IPS DF 6.9 (cell line): ENCODE data around the gene ADIRF.

Source experiments
- DNase-seq: peaks from one replicate; pipeline ENCODE4 v3.0.0-alpha.2; 2013; ENCODE audit warnings: low read depth, low spot score
- H3K27ac ChIP-seq: one replicate; pipeline ENCODE4 v1.5.1; 2013; ENCODE audit warnings: low read length, control low read depth
- H3K27me3 ChIP-seq: 2 replicates; pipeline ENCODE4 v1.6.1; 2013; ENCODE audit warnings: mild to moderate bottlenecking, low read length; ENCODE audit not compliant: control insufficient read depth, insufficient read depth
- H3K36me3 ChIP-seq: 2 replicates; pipeline ENCODE4 v1.6.1; 2013; ENCODE audit warnings: low read length; ENCODE audit not compliant: control insufficient read depth, insufficient read depth
- H3K4me1 ChIP-seq: 2 replicates; pipeline ENCODE4 v1.6.1; 2013; ENCODE audit warnings: low read length; ENCODE audit not compliant: control insufficient read depth, insufficient read depth
- H3K4me3 ChIP-seq: 2 replicates; pipeline ENCODE4 v1.5.1; 2013; ENCODE audit warnings: mild to moderate bottlenecking, low read length
- H3K9me3 ChIP-seq: 2 replicates; pipeline ENCODE4 v1.6.1; 2013; ENCODE audit warnings: low read length, inconsistent platforms; ENCODE audit not compliant: control insufficient read depth, insufficient read depth
- WGBS: extraction: QIAGEN DNeasy Blood & Tissue Kit; methylation state at CpG from one replicate; pipeline ENCODE4 v1.1.7; 2013; ENCODE audit warnings: mixed read lengths, missing lambda C conversion rate; ENCODE audit not compliant: insufficient read length, insufficient coverage; 5-methylcytosine and 5-hydroxymethylcytosine counted together

Gene ADIRF

GRCh38 chr10:86962136-86962980 is 5.9 kb upstream of the ADIRF start:
- Histone ChIP-seq H3K36me3 (no peaks in the 10 kb centered on the region), H3K27ac (no peak overlapping the region), H3K9me3 (no peaks in the 10 kb centered on the region), H3K4me3 (no peak overlapping the region), H3K27me3 (no peaks in the 10 kb centered on the region), H3K4me1 (peaks cover 20% of the 10 kb centered on the region)
- DNase-seq, result no peak
- WGBS, result no CpG with 5 or more reads among the region's 7 CpGs

DNA sequence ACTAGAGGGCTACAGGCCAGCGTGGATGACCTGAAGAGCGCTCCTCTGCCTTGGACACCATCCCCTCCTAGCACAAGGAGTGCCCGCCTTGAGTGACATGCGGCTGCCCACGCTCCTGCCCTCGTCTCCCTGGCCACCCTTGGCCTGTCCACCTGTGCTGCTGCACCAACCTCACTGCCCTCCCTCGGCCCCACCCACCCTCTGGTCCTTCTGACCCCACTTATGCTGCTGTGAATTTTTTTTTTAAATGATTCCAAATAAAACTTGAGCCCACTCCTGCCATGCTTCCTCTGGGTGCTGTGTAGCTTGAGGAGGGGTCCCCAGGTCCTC is 5.3 kb upstream of the ADIRF start:
- Histone ChIP-seq H3K9me3 (no peaks in the 10 kb centered on the region), H3K27me3 (no peaks in the 10 kb centered on the region), H3K27ac (no peak overlapping the region), H3K4me3 (no peak overlapping the region), H3K36me3 (no peaks in the 10 kb centered on the region), H3K4me1 (peaks cover 21% of the 10 kb centered on the region)
- WGBS, result no CpG with 5 or more reads among the region's 7 CpGs
- DNase-seq, result no peak

DNA sequence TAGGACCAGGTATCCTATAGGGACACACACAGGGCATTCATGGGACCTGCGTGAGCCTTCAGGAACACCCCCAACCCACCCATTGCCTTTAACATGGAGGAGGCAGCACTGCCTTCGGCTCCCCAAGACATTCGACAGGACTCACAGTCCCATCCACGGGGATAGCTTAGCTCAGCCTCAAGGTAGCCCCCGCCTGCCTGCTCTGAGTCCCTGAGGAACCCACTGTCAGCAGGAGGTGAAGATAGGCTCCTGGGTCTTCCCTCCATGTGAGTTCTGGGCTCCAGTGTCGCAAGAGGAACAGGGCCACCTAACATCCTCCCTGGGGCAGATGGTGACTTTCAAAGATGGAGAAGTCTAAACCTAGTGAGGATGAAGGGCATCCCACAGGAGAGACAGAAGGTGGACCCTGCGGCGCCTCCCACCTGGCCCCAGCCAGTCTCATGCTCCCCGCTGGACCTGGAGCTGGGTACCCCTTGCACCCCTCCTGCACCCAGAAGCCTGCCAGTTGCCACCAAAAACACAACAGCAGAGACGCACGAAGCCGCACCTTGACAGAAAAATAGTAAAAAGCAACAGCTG is 4.9 kb upstream of the ADIRF start:
- Histone ChIP-seq H3K9me3 (no peaks in the 10 kb centered on the region), H3K36me3 (no peaks in the 10 kb centered on the region), H3K27ac (no peak overlapping the region), H3K4me3 (no peak overlapping the region), H3K4me1 (peaks cover 17% of the 10 kb centered on the region), H3K27me3 (no peaks in the 10 kb centered on the region)
- no CpG with 5 or more reads among the region's 12 CpGs for WGBS
- DNase-seq, result no peak

DNA sequence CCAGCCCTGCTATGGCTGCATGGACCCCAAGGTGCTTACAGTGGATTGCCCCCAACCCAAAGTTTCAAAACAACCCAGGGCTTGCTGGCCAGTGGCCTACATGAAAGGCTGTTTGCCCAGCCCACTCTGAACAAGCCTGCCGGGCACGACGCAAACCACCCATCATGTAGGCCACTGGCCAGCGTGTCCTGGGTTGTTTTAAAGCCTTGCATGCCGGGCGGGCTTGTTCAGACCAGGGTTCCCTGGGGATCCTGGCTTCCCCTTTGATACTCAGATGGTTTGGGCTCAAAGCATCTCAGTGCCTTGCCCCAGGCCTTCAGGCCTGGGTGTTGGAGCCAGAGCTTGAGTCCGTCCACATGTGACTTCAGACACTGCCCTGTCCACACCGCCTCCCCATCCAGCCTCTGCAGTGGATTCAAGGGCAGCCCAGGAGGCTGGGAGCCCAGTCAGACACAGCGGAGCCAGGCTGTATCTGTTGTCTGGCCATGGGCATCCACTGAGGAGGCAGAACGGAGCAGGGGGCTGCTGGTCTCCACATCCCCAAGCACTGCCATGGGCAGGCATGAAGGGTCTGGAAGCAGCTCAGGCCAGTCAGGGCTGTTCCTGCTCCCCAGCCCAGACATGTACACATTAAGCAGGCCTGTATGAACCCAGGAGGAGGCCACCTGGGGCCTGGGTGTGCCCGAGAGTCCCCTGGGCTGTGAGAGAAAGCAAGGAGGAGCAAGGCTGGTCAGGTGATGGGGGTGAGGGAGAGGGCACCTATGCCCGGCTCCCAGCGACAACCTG is 4.0 kb upstream of the ADIRF start:
- H3K36me3 ChIP-seq, result no peaks in the 10 kb centered on the region
- H3K9me3 ChIP-seq, result no peaks in the 10 kb centered on the region
- no peak for DNase-seq
- H3K4me3 ChIP-seq, result no peak overlapping the region
- peaks cover 11% of the 10 kb centered on the region for H3K4me1 ChIP-seq
- WGBS, result no CpG with 5 or more reads among the region's 13 CpGs
- no peaks in the 10 kb centered on the region for H3K27me3 ChIP-seq
- H3K27ac ChIP-seq, result no peak overlapping the region

- no CpG with 5 or more reads among the region's 2 CpGs for WGBS
- no peaks in the 10 kb centered on the region for H3K27me3 ChIP-seq
- H3K27ac ChIP-seq, result no peak overlapping the region
- no peaks in the 10 kb centered on the region for H3K9me3 ChIP-seq
- no peak for DNase-seq
- no peak overlapping the region for H3K4me3 ChIP-seq
- H3K36me3 ChIP-seq, result no peaks in the 10 kb centered on the region
- peaks cover 9% of the 10 kb centered on the region; the same call in 1 of the 2 replicates for H3K4me1 ChIP-seq
Measured at GRCh38 chr10:86964847-86965190, 3.5 kb upstream of the ADIRF start.

DNA sequence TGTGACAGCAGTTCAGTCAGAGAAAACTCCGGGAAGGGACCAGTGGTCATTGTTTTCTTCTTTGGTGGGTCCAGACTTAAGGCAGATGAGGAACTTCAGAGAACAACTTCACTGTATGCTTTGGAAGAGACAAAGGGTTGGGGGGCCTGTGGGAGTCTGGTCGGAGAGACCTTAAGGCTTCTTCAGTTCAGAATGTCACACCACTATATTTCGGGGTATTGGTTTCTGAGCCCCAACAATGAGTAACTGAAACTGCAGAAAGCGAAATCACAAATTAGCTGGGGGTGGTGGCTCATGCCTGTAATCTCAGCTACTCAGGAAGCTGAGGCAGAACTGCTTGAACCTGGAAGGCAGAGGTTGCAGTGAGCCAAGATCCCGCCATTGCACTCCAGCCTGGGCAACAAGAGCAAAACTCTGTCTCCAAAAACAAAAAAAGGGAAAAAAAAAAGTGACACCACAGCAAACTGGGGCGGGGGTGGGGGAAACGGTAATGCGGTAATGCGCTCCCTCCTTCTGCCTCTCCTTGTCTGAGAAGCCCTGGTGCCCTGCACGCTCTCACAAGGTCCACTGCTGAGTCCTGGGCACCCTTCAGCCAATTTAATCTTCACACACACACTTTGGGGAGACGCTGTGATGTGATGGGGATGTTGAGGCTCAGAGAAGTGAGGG is 2.2 kb upstream of the ADIRF start:
- Histone ChIP-seq H3K36me3 (no peaks in the 10 kb centered on the region), H3K4me3 (no peak overlapping the region), H3K27me3 (no peaks in the 10 kb centered on the region), H3K4me1 (peaks cover 10% of the 10 kb centered on the region; the same call in 1 of the 2 replicates), H3K27ac (no peak overlapping the region), H3K9me3 (no peaks in the 10 kb centered on the region)
- no peak for DNase-seq
- WGBS, result no CpG with 5 or more reads among the region's 11 CpGs

- WGBS, result no CpG with 5 or more reads among the region's 7 CpGs
- Histone ChIP-seq H3K9me3 (no peaks in the 10 kb centered on the region), H3K27me3 (peaks cover 4% of the 10 kb centered on the region; the same call in 1 of the 2 replicates), H3K4me1 (peaks cover 10% of the 10 kb centered on the region; the same call in 1 of the 2 replicates), H3K27ac (no peak overlapping the region), H3K36me3 (no peaks in the 10 kb centered on the region), H3K4me3 (no peak overlapping the region)
- DNase-seq, result no peak
Measured at GRCh38 chr10:86967481-86967941, 771 bp upstream of the ADIRF start.

- H3K4me3 ChIP-seq, result no peak overlapping the region
- H3K9me3 ChIP-seq, result no peaks in the 10 kb centered on the region
- H3K27ac ChIP-seq, result no peak overlapping the region
- no peaks in the 10 kb centered on the region for H3K36me3 ChIP-seq
- H3K27me3 ChIP-seq, result peaks cover 5% of the 10 kb centered on the region; the same call in 1 of the 2 replicates
- DNase-seq, result no peak
- no CpG with 5 or more reads among the region's 9 CpGs for WGBS
- peaks cover 13% of the 10 kb centered on the region for H3K4me1 ChIP-seq
Measured at GRCh38 chr10:86968994-86969355, 693 bp downstream of the ADIRF start.

GRCh38 chr10:86969421-86970041 is 1.2 kb downstream of the ADIRF start:
- no peak overlapping the region for H3K27ac ChIP-seq
- no peaks in the 10 kb centered on the region for H3K9me3 ChIP-seq
- H3K27me3 ChIP-seq, result peaks cover 5% of the 10 kb centered on the region; the same call in 1 of the 2 replicates
- H3K4me3 ChIP-seq, result no peak overlapping the region
- no CpG with 5 or more reads among the region's 8 CpGs for WGBS
- DNase-seq, result no peak
- no peaks in the 10 kb centered on the region for H3K36me3 ChIP-seq
- H3K4me1 ChIP-seq, result peaks cover 13% of the 10 kb centered on the region
